ENCODE measurements around the gene KIRREL3. TPM values are rescaled to one million over a fixed set of nuclear protein-coding genes. Genes with fewer than 3 reads are reported as not detected.
A peak's percentile ranks its signal among the peaks of the same experiment; 100 is the strongest.

The KIRREL3 gene
- total RNA-seq, 1 experiment from 2014 or later, result not detected

DNA sequence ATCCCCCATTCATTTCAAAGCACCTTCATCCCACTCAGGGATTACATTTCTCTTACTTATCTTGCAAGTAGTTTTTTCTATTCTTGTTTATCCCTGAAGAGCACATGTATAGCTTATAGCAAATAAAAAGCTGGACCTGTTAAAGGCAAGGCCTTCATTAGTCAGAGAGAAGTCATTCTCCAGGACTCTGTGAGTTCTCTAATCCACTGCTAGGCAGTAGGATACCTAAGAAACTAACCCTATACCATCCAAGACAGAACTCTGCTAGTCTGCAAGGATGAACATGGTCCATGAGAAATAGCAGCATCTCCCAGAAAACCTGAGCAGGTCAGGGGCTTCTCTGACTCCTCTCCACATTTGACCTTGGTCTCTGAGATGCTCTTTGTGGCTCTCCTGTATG, 104.5 kb downstream of the KIRREL3 start:
- no peak for DNase-seq (ENCODE audit: low read depth, low spot score)
- in situ Hi-C loops (cut with HindIII; ENCODE audit: low pct_unique_long_range_greater_than_20kb, low sequenced_read_pairs), result no loop called here

DNA sequence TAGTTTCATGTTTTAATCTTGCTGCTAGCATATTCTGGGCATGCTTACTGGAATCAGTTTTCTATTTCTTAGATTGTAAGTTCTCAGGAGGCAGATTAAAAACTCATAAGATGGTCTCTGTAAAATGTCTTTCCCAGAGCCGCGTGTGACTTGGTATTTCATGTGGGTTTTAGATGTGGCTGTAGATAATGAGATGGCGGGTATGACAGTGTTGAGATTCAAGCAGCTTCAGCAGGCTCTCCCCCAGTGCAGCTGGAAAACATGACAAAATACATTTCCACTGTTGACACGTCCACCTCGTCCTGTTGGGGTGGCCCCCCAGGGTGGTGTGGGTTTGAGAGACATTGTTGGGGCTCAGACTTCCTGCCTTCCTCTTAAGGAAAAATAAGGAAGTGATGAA, 106.8 kb downstream of the KIRREL3 start:
- DNase-seq (ENCODE audit: low read depth, low spot score), result no peak
- in situ Hi-C loops (cut with HindIII; ENCODE audit: low pct_unique_long_range_greater_than_20kb, low sequenced_read_pairs), result no loop called here

DNA sequence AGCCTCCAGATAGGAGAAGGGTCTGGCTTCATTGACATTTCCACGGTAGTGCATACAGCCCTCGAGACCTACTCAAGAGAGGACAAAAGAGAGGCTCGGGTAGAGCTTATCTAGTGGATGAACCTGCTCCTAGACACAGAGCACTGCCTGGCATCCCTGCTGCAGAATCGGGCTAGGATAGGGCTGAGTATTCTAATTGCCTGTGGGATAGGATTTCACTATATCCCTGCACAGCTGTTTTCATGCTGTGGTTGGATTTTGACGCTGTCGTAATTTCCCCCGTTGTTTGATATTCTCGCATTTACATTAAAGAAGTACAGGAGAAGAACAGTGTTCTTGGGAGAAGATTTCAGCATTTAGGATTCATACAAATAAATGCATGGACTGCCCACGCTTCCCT, 107.8 kb downstream of the KIRREL3 start:
- in situ Hi-C loops (cut with HindIII; ENCODE audit: low pct_unique_long_range_greater_than_20kb, low sequenced_read_pairs), result no loop called here
- DNase-seq (ENCODE audit: low read depth, low spot score), result no peak

DNA sequence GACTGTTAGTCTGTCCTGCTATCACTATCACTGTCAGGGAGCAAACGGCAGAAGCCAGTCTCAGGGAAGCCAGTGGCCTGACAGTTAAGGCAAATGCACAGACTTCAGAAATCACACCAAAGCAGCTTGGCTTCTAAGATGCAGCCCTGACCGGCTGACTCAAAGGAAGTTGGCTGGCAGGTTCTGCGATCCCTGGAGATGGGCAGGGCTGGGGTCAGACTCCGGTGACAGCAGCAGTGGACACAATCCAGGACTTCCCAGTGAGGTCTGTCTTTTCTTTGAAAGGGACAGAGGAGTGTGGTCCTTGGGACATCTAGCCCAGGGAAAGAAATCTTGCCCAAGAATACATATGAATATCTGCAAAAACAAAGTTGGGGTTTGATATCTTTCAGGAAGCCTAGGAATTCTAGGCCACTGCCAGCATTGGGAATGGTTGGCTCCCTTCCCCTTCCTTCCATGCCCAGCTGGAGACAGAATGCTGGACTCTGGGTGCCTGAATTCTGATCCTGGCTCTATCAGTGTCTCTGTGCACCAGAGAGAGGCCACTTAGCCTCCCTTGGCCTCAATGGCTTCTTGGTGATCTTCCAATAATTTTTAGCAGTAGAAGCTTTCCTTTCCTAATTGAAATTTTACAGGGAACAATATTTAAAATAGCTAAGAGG, 108.9 kb downstream of the KIRREL3 start:
- DNase-seq (ENCODE audit: low read depth, low spot score), result no peak
- in situ Hi-C loops (cut with HindIII; ENCODE audit: low pct_unique_long_range_greater_than_20kb, low sequenced_read_pairs), result no loop called here

DNA sequence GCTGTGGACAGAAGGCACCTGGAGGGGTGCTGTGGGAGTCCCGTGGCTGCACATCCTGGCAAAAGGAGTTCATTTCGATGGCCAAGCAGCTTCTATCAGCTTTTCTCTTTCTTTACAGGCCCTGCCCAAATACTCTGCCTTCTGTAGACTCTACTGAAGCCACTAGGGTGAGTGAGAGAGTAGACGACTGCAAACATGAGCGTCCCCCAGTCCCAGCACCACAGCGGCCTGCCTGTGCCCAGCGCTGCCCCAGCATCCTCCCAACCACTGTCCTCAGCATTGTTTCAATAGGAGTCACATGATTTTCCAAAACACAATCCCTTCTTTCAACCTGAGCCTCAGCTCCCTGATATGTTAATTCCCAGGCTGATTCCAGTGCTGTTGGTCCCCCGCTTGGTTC, 110.0 kb downstream of the KIRREL3 start:
- in situ Hi-C loops (cut with HindIII; ENCODE audit: low pct_unique_long_range_greater_than_20kb, low sequenced_read_pairs), result no loop called here
- peak; percentile 28 for DNase-seq (ENCODE audit: low read depth, low spot score)

DNA sequence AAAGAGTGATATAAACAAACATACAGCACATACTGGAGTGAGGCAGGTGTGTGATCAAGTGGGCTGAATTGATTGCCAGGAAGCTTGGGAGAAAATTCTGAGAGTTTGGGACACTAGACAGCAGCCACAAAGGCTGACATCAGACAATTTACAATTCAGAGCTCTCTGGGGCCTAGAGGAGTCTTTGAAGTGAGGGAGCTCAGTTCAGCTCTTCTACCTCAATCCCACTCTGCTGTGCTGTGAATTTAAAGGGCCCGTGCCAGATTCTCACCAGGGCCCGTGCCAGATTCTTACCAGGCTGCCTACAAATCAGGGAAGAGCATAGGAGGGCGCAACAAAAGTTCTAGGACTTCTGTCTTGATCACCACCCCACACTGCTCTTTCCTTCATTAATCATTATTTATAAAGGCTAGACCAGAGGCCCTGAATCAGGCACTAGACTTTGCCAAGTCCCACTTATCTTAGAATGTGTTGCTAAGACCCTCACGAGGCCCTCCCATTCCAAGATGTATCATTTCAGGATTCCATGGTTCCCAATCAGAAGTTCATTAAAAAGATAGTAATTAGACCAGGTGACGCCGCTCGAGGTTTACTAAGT, 112.4 kb downstream of the KIRREL3 start:
- DNase-seq (ENCODE audit: low read depth, low spot score), result no peak
- in situ Hi-C loops (cut with HindIII; ENCODE audit: low pct_unique_long_range_greater_than_20kb, low sequenced_read_pairs), result no loop called here

DNA sequence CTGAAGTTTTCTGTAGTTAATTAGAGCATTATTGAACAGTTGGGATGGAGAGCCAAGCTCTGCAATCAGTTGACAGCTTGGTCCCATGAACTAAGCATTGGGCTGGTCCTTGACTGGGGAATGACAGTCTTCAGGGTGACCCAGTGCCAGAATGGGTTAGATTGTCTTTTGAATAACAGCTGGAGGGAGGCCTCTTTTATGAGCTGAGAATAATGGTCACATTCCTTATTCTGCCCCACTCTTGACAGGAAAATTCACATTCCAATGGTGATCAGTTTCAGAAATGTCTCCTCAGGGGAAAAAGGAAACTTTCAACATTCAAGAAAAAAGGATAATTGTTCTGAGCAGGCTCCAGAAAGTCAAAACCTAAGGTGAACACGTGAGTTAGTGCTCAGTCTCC, 113.9 kb downstream of the KIRREL3 start:
- in situ Hi-C loops (cut with HindIII; ENCODE audit: low pct_unique_long_range_greater_than_20kb, low sequenced_read_pairs), result no loop called here
- DNase-seq (ENCODE audit: low read depth, low spot score), result no peak

DNA sequence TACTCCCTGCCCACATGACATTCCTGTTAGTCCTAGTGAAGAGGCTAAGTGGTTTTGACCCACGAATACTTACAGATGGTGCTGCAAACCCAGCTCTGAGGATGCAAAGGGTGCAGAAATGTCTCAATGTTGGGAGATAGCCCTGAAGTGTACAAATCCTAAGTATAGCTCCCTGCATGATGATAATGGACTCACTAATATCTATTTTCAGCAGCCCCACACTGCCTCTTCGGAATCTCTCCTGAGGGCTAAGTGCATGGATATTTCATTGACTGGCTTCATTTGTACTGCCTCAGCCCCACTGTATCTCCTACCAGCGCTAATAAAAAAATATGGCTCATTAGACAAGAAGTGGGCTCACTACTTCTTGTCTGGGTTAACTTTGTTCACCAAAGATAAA, 114.5 kb downstream of the KIRREL3 start:
- in situ Hi-C loops (cut with HindIII; ENCODE audit: low pct_unique_long_range_greater_than_20kb, low sequenced_read_pairs), result no loop called here
- DNase-seq (ENCODE audit: low read depth, low spot score), result no peak

DNA sequence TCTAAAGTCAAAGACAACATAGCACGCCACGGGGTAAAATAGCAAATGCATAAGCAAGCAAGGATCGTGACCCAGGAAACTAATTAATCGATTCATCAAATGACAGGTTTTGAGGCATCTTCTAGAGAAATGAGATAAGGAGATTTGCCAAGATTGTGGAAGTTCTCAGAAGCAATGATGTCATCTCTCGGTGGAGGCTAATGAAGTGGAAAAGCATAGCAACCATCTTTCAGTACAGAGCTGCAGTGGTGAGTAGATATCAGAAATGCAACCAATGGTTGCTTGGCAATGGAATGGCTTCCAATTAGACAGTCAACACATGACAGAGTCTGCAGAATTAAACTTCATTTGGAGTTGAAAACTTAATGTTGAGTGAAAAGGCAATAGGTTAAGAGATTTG, 116.0 kb downstream of the KIRREL3 start:
- in situ Hi-C loops (cut with HindIII; ENCODE audit: low pct_unique_long_range_greater_than_20kb, low sequenced_read_pairs), result no loop called here

DNA sequence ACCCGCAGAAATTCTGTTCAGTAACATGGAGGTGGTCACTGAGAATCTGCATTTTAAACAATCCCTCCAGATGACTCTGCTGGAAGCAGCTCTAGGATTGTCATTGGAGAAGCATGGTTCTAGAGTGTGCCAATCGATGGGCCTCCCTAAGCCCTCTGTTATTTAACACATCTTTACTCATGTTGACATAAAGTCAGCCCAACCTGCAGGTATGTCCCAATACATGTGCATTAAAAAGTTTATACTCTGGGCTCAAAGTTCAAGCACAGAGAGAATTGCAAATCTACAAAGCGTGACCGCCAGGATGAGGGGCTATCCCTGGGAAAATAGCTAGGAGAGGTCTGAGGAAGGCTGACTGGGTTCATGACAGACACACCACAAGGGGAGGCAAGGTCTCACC, 116.4 kb downstream of the KIRREL3 start:
- in situ Hi-C loops (cut with HindIII; ENCODE audit: low pct_unique_long_range_greater_than_20kb, low sequenced_read_pairs), result no loop called here
- DNase-seq (ENCODE audit: low read depth, low spot score), result no peak

More for the DNA sequence above, 116.0 kb downstream of the KIRREL3 start:
- no peak for DNase-seq (ENCODE audit: low read depth, low spot score)

DNA sequence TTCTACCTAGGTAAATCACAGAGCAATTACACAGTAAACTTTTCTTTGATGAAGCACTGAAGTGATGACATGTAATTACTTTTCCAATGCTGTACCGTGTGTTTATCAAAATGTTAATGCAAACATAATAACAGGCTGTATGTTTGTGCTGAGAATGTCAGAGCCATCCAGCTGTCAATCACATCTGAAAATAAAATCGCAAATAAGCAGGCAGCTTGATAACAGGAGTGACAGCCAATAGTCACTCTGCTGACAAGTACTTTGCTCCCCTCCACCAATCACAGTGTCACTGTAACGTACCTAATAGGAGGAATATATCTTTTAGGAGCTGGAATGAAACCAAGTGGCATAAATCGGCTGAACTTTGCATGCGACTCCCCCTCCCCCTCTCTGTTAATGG, 119.7 kb downstream of the KIRREL3 start:
- DNase-seq (ENCODE audit: low read depth, low spot score), result no peak
- in situ Hi-C loops (cut with HindIII; ENCODE audit: low pct_unique_long_range_greater_than_20kb, low sequenced_read_pairs), result no loop called here

DNA sequence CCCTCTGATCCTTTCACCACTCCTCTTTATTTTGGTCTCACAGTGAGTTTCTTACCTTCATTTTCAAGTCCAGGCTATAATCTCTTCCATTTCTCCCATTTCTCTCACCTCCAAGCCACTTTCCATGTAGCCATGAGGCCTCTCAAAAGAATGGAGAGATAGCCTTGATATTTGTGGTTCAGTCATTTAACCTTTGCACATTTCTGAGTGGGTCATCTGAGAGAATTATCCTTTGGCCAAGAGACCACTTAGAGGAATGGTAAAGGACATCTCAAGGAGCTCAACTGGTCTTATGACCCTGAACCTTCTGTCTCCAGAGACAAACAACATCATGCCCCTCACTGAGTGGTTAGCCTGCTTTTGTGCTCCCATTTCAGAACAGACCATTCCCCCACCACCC, 121.1 kb downstream of the KIRREL3 start:
- in situ Hi-C loops (cut with HindIII; ENCODE audit: low pct_unique_long_range_greater_than_20kb, low sequenced_read_pairs), result no loop called here
- no peak for DNase-seq (ENCODE audit: low read depth, low spot score)

DNA sequence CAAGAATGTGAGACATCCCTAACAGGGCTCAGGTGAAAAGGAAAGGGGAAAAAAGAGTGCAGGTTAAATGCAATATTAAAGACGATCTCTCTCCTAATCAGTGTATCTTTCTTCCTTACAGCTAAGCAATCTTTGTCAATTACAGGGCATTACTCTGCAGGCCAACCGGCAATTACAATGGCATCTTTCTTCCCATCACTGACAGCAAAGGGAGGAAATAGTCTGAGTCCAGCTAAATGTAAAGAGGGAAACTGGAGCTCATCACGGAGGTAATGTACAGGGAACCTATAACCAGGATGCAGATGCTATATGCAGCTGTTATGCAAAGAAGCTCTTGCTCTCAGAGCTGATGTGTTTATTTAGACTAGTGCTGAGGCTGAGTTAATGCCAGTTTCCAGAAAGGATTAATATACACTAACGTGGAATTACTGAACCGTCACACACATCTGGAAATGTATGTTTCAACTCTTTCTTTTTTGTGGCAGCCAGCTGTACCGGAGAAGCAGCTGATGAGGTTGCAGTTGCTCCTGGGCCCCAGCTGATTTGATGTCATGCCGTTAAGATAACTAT, 121.6 kb downstream of the KIRREL3 start:
- in situ Hi-C loops (cut with HindIII; ENCODE audit: low pct_unique_long_range_greater_than_20kb, low sequenced_read_pairs), result no loop called here
- DNase-seq (ENCODE audit: low read depth, low spot score), result no peak

DNA sequence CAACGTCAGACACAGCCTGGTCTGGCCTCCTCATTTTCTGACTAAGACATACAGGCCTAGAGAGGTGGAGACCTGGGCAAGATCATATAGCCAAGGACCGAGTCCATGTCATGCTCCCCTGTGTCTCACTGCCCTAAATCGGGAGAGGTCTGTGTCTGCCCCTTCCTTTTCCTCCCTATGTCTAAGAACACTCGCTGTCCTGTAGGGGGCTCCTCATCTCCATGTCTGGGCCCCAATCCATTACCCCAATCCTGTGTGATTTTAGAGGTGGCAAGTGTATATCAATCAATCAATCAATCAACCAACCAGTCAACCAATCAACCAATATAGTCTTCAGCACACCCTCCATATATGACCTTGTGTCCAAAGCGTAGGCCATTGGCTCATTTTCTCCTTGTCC, 125.7 kb downstream of the KIRREL3 start:
- peak; percentile 20 for DNase-seq (ENCODE audit: low read depth, low spot score)
- in situ Hi-C loops (cut with HindIII; ENCODE audit: low pct_unique_long_range_greater_than_20kb, low sequenced_read_pairs), result no loop called here

DNA sequence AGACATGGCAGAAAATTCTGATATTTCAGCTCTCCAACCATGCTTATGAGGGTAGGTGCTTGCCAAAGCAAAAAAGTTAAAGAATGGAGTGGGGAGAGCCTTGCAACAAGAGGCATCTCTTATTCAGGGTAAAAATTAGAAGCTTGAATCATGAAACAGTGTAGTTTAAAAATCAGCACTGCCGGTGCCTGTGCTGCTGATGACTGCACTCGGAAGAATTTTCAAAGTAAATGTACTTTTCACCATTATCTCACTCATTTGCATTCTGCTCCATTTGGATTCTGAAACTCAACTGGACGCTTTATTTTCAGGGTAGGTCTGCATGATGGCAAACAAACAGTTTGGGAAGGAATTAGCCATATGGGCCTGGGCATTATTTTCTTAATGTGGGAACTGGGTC, 126.3 kb downstream of the KIRREL3 start:
- no peak for DNase-seq (ENCODE audit: low read depth, low spot score)
- in situ Hi-C loops (cut with HindIII; ENCODE audit: low pct_unique_long_range_greater_than_20kb, low sequenced_read_pairs), result no loop called here

DNA sequence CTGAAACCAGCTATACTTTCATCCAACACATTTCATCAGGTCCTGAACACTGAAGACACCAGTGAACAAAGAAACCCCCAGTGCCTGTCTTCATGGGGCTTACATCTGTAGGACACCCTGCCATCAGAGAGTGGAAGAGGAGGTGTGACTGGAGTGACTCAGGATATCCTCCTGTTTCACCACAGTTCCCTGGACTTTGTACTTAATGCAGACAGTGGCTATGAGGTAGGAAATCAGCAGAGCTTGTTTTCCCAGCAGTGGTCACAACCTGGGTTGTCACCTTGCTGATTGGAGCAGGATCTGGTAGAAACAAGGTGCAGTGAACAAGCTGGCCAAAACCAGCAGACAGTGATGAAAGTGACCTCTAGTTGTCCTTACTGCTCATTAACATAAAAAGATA, 128.8 kb downstream of the KIRREL3 start:
- DNase-seq (ENCODE audit: low read depth, low spot score), result no peak
- in situ Hi-C loops (cut with HindIII; ENCODE audit: low pct_unique_long_range_greater_than_20kb, low sequenced_read_pairs), result no loop called here

DNA sequence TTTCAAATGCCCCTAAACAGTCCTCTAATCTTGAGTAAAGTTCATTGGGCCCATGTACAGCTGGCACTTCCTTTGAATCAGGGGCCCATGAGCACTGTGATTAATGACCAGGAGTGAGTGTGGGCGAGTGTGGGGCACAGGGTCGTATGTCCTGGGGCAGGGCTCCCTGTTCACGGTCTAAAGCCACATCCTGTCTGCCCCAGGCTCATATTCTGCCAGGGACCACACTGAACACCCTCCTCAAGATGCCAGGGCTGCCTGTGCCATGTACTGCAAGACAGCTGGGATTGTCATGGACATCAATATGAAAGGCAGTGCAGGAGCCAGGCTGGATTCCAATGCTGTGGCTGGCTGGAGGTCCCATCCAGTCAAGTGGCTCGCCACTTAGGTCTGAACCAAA, 130.5 kb downstream of the KIRREL3 start:
- in situ Hi-C loops (cut with HindIII; ENCODE audit: low pct_unique_long_range_greater_than_20kb, low sequenced_read_pairs), result no loop called here
- DNase-seq (ENCODE audit: low read depth, low spot score), result no peak

DNA sequence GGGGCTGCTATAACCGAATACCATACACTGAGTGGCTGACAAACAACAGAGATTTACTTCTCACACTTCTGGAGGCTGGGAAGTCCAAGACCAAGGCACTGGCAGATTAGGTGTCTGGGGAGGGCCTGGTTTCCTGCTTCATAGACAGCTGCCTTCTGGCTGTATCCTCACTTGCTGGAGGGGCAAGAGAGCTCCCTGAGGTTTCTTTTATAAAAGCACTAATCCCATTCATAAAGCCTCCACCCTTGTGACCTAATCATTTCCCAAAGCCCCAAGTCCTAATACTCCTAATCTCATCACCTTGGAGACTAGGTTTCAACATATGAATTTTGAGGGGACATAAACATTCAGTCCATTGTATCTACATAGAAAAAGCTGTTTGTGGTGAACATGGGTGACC, 131.8 kb downstream of the KIRREL3 start:
- in situ Hi-C loops (cut with HindIII; ENCODE audit: low pct_unique_long_range_greater_than_20kb, low sequenced_read_pairs), result no loop called here

DNA sequence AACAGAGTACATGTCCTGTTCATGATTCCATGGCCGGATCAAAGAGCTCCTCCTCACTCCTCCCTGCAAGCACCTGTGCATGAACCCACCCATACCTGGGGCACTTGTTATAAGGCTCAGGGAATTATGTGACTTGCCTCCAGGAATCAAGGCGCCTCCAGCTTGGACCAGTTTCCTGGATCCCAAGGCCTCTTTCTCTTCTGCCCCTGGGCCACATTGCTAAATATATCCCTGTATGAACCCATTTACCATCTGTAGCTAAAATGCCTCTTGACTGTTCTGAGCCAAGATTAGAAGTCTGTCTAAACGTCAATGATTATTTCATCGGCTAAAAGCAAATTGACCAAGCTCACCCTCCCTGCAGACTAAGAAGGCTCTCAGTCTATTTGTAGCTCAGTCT, 135.6 kb downstream of the KIRREL3 start:
- in situ Hi-C loops (cut with HindIII; ENCODE audit: low pct_unique_long_range_greater_than_20kb, low sequenced_read_pairs), result no loop called here
- DNase-seq (ENCODE audit: low read depth, low spot score), result no peak

More for the DNA sequence above, 131.8 kb downstream of the KIRREL3 start:
- no peak for DNase-seq (ENCODE audit: low read depth, low spot score)
